CD4-positive, alpha-beta T cell treated with Interleukin-21 for 1 hour (primary cell): Measurements from ENCODE around the gene PCGF2.

ENCODE experiments used
- DNase-seq: peaks from one replicate; pipeline ENCODE4 v3.0.0-alpha.2; 2020

Gene PCGF2

GRCh38 chr17:38716368-38717005, 31.6 kb downstream of the PCGF2 start:
- DNase-seq, result no peak

- DNase-seq, result no peak
Observed at GRCh38 chr17:38715216-38715943, 32.8 kb downstream of the PCGF2 start.

- no peak for DNase-seq
Observed at GRCh38 chr17:38713456-38714075, 34.6 kb downstream of the PCGF2 start.

GRCh38 chr17:38712593-38712992, 35.5 kb downstream of the PCGF2 start:
- DNase-seq, result no peak

- DNase-seq, result no peak
Observed at GRCh38 chr17:38711792-38712571, 36.2 kb downstream of the PCGF2 start.

GRCh38 chr17:38710985-38711384, 37.2 kb downstream of the PCGF2 start:
- no peak for DNase-seq

- no peak for DNase-seq
Observed at GRCh38 chr17:38710604-38710962, 37.6 kb downstream of the PCGF2 start.

GRCh38 chr17:38709864-38710603, 38.1 kb downstream of the PCGF2 start:
- no peak for DNase-seq

GRCh38 chr17:38709104-38709820, 38.9 kb downstream of the PCGF2 start:
- no peak for DNase-seq

- DNase-seq, result no peak
Observed at GRCh38 chr17:38707678-38708351, 40.3 kb downstream of the PCGF2 start.

- peak; percentile 42 for DNase-seq
Observed at GRCh38 chr17:38706505-38707216, 41.5 kb downstream of the PCGF2 start.

- peak; percentile 24 for DNase-seq
Observed at GRCh38 chr17:38705803-38706504, 42.2 kb downstream of the PCGF2 start.

- DNase-seq, result no peak
Observed at GRCh38 chr17:38705523-38705802, 42.7 kb downstream of the PCGF2 start.

GRCh38 chr17:38704606-38705522, 43.3 kb downstream of the PCGF2 start, which contains the start of gene MLLT6:
Gene MLLT6, plus strand, starts transcription at chr17:38705273. Its CDS starts 360 bp downstream, at chr17:38705633.
- peak; percentile 88 for DNase-seq

- DNase-seq, result peak; percentile 80
Observed at GRCh38 chr17:38703742-38704605, 44.2 kb downstream of the PCGF2 start.

- no peak for DNase-seq
Observed at GRCh38 chr17:38702916-38703741, 45.0 kb downstream of the PCGF2 start.
